ENCODE results near the gene HPS3. TPM values are rescaled to one million over a fixed set of nuclear protein-coding genes. Genes with fewer than 3 reads are reported as not detected.

Gene HPS3
- total RNA-seq, 2 experiments from 2014 or later, result 26.2 to 38.8 TPM

DNA sequence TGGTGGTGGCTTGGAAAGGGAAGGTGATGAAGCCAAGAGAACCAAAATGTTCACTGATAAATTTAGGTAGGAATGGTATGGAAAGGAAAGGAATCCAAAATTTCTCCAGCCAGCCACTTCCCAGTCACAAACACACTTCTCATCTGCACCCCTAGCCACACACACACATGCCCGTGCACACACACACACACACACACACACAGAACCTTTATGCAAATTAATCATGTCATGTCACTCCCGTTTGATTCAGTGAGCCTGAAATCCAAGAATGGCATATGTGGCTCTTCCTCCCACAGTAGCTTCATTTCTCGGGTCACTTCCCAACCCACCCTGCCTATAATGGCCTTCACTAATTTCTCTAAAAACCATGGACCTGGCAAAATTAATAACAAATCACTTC is 40.0 kb upstream of the HPS3 start:
- POLR2A ChIA-PET, result interaction anchor here (0.5 to 2.4 kb wide), 6 partner anchors 12 to 1317 kb away, joined by 3 to 10 read pairs (median 6); partner anchors contain the start of gene HPS3
- TF ChIP-seq, protein P1, sequence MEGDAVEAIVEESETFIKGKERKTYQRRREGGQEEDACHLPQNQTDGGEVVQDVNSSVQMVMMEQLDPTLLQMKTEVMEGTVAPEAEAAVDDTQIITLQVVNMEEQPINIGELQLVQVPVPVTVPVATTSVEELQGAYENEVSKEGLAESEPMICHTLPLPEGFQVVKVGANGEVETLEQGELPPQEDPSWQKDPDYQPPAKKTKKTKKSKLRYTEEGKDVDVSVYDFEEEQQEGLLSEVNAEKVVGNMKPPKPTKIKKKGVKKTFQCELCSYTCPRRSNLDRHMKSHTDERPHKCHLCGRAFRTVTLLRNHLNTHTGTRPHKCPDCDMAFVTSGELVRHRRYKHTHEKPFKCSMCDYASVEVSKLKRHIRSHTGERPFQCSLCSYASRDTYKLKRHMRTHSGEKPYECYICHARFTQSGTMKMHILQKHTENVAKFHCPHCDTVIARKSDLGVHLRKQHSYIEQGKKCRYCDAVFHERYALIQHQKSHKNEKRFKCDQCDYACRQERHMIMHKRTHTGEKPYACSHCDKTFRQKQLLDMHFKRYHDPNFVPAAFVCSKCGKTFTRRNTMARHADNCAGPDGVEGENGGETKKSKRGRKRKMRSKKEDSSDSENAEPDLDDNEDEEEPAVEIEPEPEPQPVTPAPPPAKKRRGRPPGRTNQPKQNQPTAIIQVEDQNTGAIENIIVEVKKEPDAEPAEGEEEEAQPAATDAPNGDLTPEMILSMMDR (conservative IDR thresholded peaks at IDR 0.05; ENCODE audit: low read length), result no peak
- TF ChIP-seq EZH2phosphoT487 (IDR thresholded peaks at IDR 0.05; ENCODE audit: borderline replicate concordance, low read depth, low read length), result no peak
- DNase-seq (ENCODE audit: low spot score), result peak; percentile 36
- no peaks in the 10 kb centered on the region; the same call in 1 of the 2 replicates for H3K9me3 ChIP-seq (ENCODE audit: low read length)
- no peaks in the 10 kb centered on the region for H3K9me2 ChIP-seq (ENCODE audit: insufficient read depth, low read length)
- H2AFZ ChIP-seq (ENCODE audit: low read length), result peak overlapping the region; percentile 74
- intact Hi-C loops (cut with micrococcal nuclease; ENCODE audit: unreplicated experiment), result loop anchor here (5.0 kb wide), 1 partner anchor 1318 kb away; the partner anchor contains the start of gene TSC22D2
- CTCF ChIA-PET (ENCODE audit: unreplicated experiment), result no interaction called here
- H3K4me3 ChIP-seq (ENCODE audit: low read depth, low read length, poor library complexity, severe bottlenecking), result no peak overlapping the region
- peaks cover 8% of the 10 kb centered on the region for H3K36me3 ChIP-seq (ENCODE audit: insufficient read depth, low read length)
- H3K4me2 ChIP-seq (ENCODE audit: low read length), result peak overlapping the region; percentile 68
- H3K4me1 ChIP-seq (ENCODE audit: insufficient read depth, low read length, poor library complexity, severe bottlenecking), result peaks cover 66% of the 10 kb centered on the region
- BruUV-seq (replicated peaks), result no TSS peak
- peak overlapping the region; percentile 90 for H3K27ac ChIP-seq (ENCODE audit: low read depth, low read length, poor library complexity, severe bottlenecking)
- H3K79me2 ChIP-seq (ENCODE audit: insufficient read depth, low read depth, low read length), result peaks cover 24% of the 10 kb centered on the region
- H4K20me1 ChIP-seq (ENCODE audit: insufficient read depth, low read length), result peaks cover 13% of the 10 kb centered on the region; the same call in 1 of the 2 replicates

DNA sequence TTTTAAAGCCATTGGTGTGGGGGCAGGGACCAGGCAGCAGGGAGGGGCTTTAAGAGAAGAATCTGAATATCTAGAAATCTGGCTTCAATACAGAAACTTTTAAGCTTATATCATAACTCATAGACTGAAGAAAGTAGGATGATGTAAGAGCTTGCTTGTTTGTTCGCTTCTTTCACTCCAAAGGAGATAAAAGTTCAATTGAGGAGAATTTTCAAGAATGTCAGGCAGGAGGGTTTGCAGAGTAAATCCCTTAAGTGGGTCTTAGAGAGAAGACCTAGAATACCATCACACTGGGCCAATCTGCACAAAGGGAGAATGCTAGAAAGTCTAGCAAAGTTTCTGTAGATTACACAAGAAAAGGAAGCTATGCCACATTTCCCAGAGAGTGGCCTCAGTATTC is 39.0 kb upstream of the HPS3 start:
- ChIA-PET CTCF (ENCODE audit: unreplicated experiment) (no interaction called here), POLR2A (interaction anchor here (0.5 to 2.4 kb wide), 10 partner anchors 10 to 99 kb away, joined by 3 to 10 read pairs (median 5); partner anchors contain the start of genes GYG1 and HPS3)
- Histone ChIP-seq H4K20me1 (ENCODE audit: insufficient read depth, low read length) (peaks cover 5% of the 10 kb centered on the region; the same call in 1 of the 2 replicates), H3K9me3 (ENCODE audit: low read length) (no peaks in the 10 kb centered on the region; the same call in 1 of the 2 replicates), H3K36me3 (ENCODE audit: insufficient read depth, low read length) (no peaks in the 10 kb centered on the region; the same call in 1 of the 2 replicates), H2AFZ (ENCODE audit: low read length) (peak overlapping the region; percentile 59; the same call in 1 of the 2 replicates), H3K9me2 (ENCODE audit: insufficient read depth, low read length) (no peaks in the 10 kb centered on the region), H3K4me2 (ENCODE audit: low read length) (peak overlapping the region; percentile 68), H3K79me2 (ENCODE audit: insufficient read depth, low read depth, low read length) (peaks cover 13% of the 10 kb centered on the region), H3K4me1 (ENCODE audit: insufficient read depth, low read length, poor library complexity, severe bottlenecking) (peaks cover 69% of the 10 kb centered on the region), H3K27ac (ENCODE audit: low read depth, low read length, poor library complexity, severe bottlenecking) (peak overlapping the region; percentile 90), H3K4me3 (ENCODE audit: low read depth, low read length, poor library complexity, severe bottlenecking) (peak overlapping the region; percentile 36)
- BruUV-seq (replicated peaks), result no TSS peak
- intact Hi-C loops (cut with micrococcal nuclease; ENCODE audit: unreplicated experiment), result no loop called here
- DNase-seq (ENCODE audit: low spot score), result no peak
- TF ChIP-seq, protein P1 (conservative IDR thresholded peaks at IDR 0.05; ENCODE audit: low read length), result no peak
- TF ChIP-seq EZH2phosphoT487 (IDR thresholded peaks at IDR 0.05; ENCODE audit: borderline replicate concordance, low read depth, low read length), result no peak

DNA sequence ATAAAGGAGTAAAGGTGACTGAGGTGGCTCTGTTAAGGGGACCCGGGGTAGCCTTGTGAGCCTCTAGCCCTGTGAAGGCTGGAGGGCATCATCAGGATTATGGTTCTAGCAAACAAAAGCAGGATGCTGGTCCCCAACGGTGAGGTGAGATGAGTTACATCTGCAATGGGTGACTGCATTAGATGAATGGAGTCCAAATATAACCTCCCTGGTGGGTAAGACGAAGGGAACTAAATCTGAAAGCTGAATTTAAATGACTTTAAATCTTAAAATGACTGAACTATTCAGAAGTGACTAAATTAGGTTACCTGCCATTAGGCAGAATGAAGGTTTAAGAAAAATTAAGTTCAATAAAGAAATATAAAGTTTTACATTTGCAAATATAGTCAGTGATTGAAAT is 38.5 kb upstream of the HPS3 start:
- Histone ChIP-seq H3K9me3 (ENCODE audit: low read length) (no peaks in the 10 kb centered on the region; the same call in 1 of the 2 replicates), H3K36me3 (ENCODE audit: insufficient read depth, low read length) (no peaks in the 10 kb centered on the region; the same call in 1 of the 2 replicates), H3K79me2 (ENCODE audit: insufficient read depth, low read depth, low read length) (peaks cover 9% of the 10 kb centered on the region; the same call in 1 of the 2 replicates), H3K27ac (ENCODE audit: low read depth, low read length, poor library complexity, severe bottlenecking) (peak overlapping the region; percentile 90), H3K4me1 (ENCODE audit: insufficient read depth, low read length, poor library complexity, severe bottlenecking) (peaks cover 74% of the 10 kb centered on the region), H4K20me1 (ENCODE audit: insufficient read depth, low read length) (peaks cover under 1% of the 10 kb centered on the region; the same call in 1 of the 2 replicates), H3K4me3 (ENCODE audit: low read depth, low read length, poor library complexity, severe bottlenecking) (peak overlapping the region; percentile 36), H2AFZ (ENCODE audit: low read length) (peak overlapping the region; percentile 59; the same call in 1 of the 2 replicates), H3K9me2 (ENCODE audit: insufficient read depth, low read length) (no peaks in the 10 kb centered on the region), H3K4me2 (ENCODE audit: low read length) (peak overlapping the region; percentile 68)
- POLR2A ChIA-PET, result interaction anchor here (0.6 to 2.4 kb wide), 12 partner anchors 10 to 169 kb away, joined by 3 to 10 read pairs (median 5); partner anchors contain the start of genes GYG1 and HPS3
- DNase-seq (ENCODE audit: low spot score), result peak; percentile 90
- TF ChIP-seq, protein P1 (conservative IDR thresholded peaks at IDR 0.05; ENCODE audit: low read length), result no peak
- TF ChIP-seq EZH2phosphoT487 (IDR thresholded peaks at IDR 0.05; ENCODE audit: borderline replicate concordance, low read depth, low read length), result no peak
- no TSS peak for BruUV-seq (replicated peaks)
- CTCF ChIA-PET (ENCODE audit: unreplicated experiment), result no interaction called here
- intact Hi-C loops (cut with micrococcal nuclease; ENCODE audit: unreplicated experiment), result no loop called here

Data from OCI-LY7 (cell line).